NB4 (cell line): ENCODE data around the gene LEMD3.

Experiments
- DNase-seq: peaks from one replicate; pipeline ENCODE4 v3.0.0; 2010; ENCODE audit warnings: low read depth
- H3K4me3 ChIP-seq: one replicate; pipeline ENCODE4 v1.5.1; 2011; ENCODE audit warnings: mild to moderate bottlenecking, low read depth, low read length, moderate library complexity
- MYC ChIP-seq: IDR thresholded peaks from 2 replicates; pipeline ENCODE4 v1.6.1; 2011; ENCODE audit warnings: low read depth, low read length
- POLR2A ChIP-seq: IDR thresholded peaks from 2 replicates; pipeline ENCODE4 v1.6.1; 2011; ENCODE audit warnings: mild to moderate bottlenecking; ENCODE audit not compliant: insufficient read length; ENCODE audit errors: extremely low read depth
- TF ChIP-seq, protein P1 (sequence below): IDR thresholded peaks from one replicate; pipeline ENCODE4 v1.5.1; 2012; ENCODE audit warnings: low read depth, low read length
- TF ChIP-seq, protein P2 (sequence below): IDR thresholded peaks from 2 replicates; pipeline ENCODE4 v1.6.1; 2011; ENCODE audit warnings: low read depth, low read length

Gene LEMD3

DNA sequence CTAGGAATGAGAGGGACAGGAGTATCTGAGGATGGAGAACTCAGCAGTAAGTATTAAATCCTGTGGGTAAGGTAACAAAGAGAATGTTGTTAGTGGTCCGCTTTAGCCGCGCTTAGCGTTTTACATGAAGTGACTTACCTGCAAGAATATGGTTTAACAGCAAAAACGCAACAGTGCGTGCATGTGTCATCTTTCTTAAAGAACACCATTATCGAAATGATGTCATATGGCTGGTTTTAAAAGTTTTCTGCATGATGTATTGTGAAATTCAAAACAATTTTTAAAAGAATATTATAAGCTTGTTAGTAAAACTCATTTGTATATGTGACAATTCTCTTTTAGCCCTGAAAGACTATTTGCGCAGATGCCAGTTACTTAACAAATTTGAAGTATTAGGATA, 1.7 kb downstream of the LEMD3 start:
- no peak for DNase-seq
- TF ChIP-seq POLR2A, result no peak
- TF ChIP-seq, protein P1, sequence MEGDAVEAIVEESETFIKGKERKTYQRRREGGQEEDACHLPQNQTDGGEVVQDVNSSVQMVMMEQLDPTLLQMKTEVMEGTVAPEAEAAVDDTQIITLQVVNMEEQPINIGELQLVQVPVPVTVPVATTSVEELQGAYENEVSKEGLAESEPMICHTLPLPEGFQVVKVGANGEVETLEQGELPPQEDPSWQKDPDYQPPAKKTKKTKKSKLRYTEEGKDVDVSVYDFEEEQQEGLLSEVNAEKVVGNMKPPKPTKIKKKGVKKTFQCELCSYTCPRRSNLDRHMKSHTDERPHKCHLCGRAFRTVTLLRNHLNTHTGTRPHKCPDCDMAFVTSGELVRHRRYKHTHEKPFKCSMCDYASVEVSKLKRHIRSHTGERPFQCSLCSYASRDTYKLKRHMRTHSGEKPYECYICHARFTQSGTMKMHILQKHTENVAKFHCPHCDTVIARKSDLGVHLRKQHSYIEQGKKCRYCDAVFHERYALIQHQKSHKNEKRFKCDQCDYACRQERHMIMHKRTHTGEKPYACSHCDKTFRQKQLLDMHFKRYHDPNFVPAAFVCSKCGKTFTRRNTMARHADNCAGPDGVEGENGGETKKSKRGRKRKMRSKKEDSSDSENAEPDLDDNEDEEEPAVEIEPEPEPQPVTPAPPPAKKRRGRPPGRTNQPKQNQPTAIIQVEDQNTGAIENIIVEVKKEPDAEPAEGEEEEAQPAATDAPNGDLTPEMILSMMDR, result no peak
- TF ChIP-seq, protein P2, sequence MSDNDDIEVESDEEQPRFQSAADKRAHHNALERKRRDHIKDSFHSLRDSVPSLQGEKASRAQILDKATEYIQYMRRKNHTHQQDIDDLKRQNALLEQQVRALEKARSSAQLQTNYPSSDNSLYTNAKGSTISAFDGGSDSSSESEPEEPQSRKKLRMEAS, result no peak
- peak overlapping the region; percentile 77 for H3K4me3 ChIP-seq

DNA sequence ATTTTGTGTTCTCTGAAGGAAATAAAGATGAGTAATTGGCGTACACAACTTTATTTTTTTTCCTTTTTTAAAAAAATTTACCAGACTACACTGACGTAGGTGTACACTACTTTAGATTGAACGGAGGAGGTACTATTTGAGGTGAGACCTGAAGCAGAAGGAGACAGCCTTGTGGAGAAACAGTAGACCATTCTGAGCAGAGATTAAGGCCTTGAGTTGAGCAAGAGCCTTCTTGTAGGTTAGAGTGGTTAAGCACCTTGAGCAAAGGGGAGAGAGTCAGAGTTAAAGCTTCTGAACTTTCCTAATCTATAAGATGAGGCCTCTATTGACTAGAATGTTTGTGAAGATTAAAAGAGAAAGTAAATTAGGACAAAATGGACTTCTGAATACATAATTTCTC, 2.5 kb downstream of the LEMD3 start:
- TF ChIP-seq, protein P1, result no peak
- TF ChIP-seq, protein P2, result no peak
- no peak for TF ChIP-seq POLR2A
- no peak for TF ChIP-seq MYC
- peak; percentile 41 for DNase-seq
- H3K4me3 ChIP-seq, result peak overlapping the region; percentile 77

DNA sequence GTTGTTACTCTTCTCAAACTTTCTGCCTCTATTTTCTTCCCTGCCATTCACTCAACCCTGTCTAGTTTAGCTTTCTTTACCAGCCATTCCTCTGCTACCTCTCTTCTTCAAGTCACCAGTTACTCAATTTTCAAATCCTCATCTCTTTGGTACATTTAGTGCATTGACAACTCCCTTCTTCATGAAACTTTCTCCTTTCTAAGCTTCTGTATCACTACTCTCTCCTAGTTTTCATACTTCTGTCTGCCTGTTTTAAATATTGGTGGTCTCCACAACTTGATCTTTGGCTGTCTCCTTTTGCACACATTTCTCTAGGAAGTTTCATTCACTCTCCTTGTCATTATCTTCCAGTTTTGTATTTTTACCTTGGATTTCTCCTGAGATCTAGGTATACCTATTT, 6.0 kb downstream of the LEMD3 start:
- DNase-seq, result no peak
- H3K4me3 ChIP-seq, result peak overlapping the region; percentile 6
- no peak for TF ChIP-seq MYC

DNA sequence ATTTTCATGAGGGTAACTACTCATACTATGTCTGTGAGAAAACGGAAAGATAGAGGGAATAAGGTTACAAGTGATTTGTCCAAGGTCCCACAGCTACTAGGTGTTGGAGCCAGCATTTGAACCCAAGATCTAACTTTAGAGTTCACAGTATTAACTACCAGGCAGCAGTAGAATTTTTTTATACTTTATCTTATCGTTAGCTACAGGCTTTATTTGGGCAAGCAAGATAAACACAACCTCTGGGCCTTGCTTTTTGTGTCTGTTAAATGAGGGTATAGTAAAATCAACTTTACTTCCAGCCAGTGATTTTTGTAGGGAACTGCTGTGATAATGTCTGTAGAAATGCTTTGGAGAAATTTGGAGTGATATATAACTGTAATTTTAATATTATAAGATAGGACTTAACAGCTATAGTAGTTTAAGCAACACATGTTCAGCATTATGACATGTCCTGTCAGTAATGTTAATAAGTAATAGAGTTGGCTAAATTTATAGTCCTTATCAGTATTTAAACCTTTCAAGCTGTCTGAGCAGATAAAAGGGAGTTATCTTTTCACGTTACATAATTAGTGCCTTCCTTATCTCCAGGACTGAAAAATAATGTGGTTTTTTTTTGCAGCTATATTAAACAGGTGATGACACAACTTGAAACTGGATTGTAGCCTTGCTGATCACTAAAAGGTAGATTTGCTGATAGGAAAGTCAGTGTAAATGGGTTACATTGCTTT, 12.8 kb downstream of the LEMD3 start:
- H3K4me3 ChIP-seq, result no peak overlapping the region
- no peak for DNase-seq
- TF ChIP-seq POLR2A (no peak), MYC (no peak)
- TF ChIP-seq, protein P2, result no peak
- TF ChIP-seq, protein P1, result no peak

DNA sequence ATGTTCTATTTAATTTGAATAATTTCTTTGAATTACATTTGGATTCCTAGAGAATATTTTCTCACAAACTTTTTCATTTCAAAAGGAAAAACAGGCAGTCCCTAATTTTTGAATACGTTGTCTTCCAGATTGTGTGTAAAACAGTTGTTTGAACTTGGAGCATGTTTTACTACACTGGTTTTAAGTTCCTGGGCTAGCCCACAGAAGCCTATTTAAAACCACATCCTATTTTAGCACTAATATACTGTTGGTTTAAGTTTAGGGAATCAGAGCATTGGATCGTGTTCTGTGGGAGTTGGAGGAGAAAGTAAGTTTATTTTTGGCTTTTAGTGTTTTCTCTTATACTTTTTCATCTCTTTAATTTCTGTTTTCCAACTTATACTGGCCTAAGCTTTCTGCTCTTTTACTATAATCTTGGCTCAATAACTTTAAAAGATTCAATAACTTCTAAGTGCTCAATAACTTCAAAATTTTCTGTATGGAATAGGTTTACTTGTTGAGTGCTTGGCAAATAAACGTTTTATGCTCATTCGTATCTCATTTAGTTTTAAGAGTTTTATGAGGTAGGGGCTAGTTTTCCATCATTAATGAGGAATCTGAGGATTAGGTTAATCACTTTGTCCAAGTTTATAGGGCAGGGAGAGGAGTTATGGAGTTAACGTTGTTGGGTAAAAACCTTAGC, 14.9 kb downstream of the LEMD3 start:
- TF ChIP-seq, protein P1, result no peak
- TF ChIP-seq MYC (no peak), POLR2A (no peak)
- TF ChIP-seq, protein P2, result no peak
- H3K4me3 ChIP-seq, result no peak overlapping the region
- peak; percentile 25 for DNase-seq

DNA sequence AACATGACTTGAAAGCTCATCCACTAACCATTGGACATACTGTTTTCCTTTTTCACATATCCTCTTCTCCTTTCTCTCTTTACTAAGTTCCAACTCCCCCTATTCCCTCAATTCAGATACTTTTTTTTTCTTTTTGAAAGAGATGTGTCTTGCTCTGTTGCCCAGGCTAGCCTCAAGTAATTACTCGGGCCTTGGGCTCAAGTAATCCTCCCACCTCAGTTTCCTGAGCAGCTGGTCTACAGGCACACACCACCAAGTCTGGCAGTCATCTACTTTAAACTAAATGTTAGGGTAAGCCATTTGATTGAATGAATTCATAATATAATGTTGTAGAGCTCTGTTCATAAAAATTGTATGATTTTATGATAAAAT, 15.5 kb downstream of the LEMD3 start:
- no peak for DNase-seq
- TF ChIP-seq MYC, result no peak
- TF ChIP-seq, protein P1, result no peak
- TF ChIP-seq, protein P2, result no peak
- TF ChIP-seq POLR2A, result no peak
- no peak overlapping the region for H3K4me3 ChIP-seq
